H9 (cell line): Measurements from ENCODE around the gene TNFRSF4. TPM values are rescaled to one million over a fixed set of nuclear protein-coding genes. Genes with fewer than 3 reads are reported as not detected.

ENCODE experiments used
- DNase-seq: peaks from one replicate; pipeline ENCODE4 v3.0.0-alpha.2; 2017
- H2AFZ ChIP-seq: one replicate; pipeline ENCODE4 v1.6.1; 2013; ENCODE audit warnings: mild to moderate bottlenecking, low read length, control low read depth, moderate library complexity
- H2AK5ac ChIP-seq: 2 replicates; pipeline ENCODE4 v1.6.1; 2013; ENCODE audit warnings: low read length, control low read depth, mixed read lengths; ENCODE audit not compliant: insufficient read length
- H2BK120ac ChIP-seq: one replicate; pipeline ENCODE4 v1.6.1; 2013; ENCODE audit warnings: low read depth, mild to moderate bottlenecking, low read length, control low read depth, inconsistent platforms; ENCODE audit not compliant: poor library complexity, severe bottlenecking
- H2BK12ac ChIP-seq: 2 replicates; pipeline ENCODE4 v1.6.1; 2013; ENCODE audit warnings: low read length, control low read depth, mixed read lengths, low read depth; ENCODE audit not compliant: insufficient read length
- H2BK15ac ChIP-seq: 2 replicates; pipeline ENCODE4 v1.6.1; 2013; ENCODE audit warnings: low read depth, low read length, control low read depth
- H2BK20ac ChIP-seq: one replicate; pipeline ENCODE4 v1.6.1; 2013; ENCODE audit warnings: low read depth, mild to moderate bottlenecking, low read length, control low read depth, inconsistent platforms; ENCODE audit not compliant: poor library complexity, severe bottlenecking
- H2BK5ac ChIP-seq: 2 replicates; pipeline ENCODE4 v1.6.1; 2013; ENCODE audit warnings: low read length, control low read depth, mixed read lengths; ENCODE audit not compliant: insufficient read length
- H3K14ac ChIP-seq: 2 replicates; pipeline ENCODE4 v1.6.1; 2013; ENCODE audit warnings: low read length, control low read depth; ENCODE audit not compliant: insufficient read depth
- H3K18ac ChIP-seq: 2 replicates; pipeline ENCODE4 v1.6.1; 2013; ENCODE audit warnings: low read depth, mild to moderate bottlenecking, mixed read lengths, low read length, control low read depth; ENCODE audit not compliant: insufficient read length
- H3K23ac ChIP-seq: 2 replicates; pipeline ENCODE4 v1.6.1; 2013; ENCODE audit warnings: low read length, control low read depth, mixed read lengths, low read depth; ENCODE audit not compliant: insufficient read length
- H3K23me2 ChIP-seq: 2 replicates; pipeline ENCODE4 v1.6.1; 2013; ENCODE audit warnings: low read depth, mild to moderate bottlenecking, mixed read lengths, low read length, control low read depth; ENCODE audit not compliant: insufficient read length, poor library complexity, severe bottlenecking
- H3K27ac ChIP-seq: 2 replicates; pipeline ENCODE4 v1.5.1; 2013; ENCODE audit warnings: low read length, control low read depth, mixed read lengths, low read depth; ENCODE audit not compliant: insufficient read length
- H3K27me3 ChIP-seq: 2 replicates; pipeline ENCODE4 v1.6.1; 2013; ENCODE audit warnings: low read length, control low read depth, inconsistent platforms; ENCODE audit not compliant: insufficient read depth
- H3K4ac ChIP-seq: 2 replicates; pipeline ENCODE4 v1.6.1; 2013; ENCODE audit warnings: low read depth, mild to moderate bottlenecking, control low read depth, inconsistent platforms, low read length, moderate library complexity
- H3K4me1 ChIP-seq: 2 replicates; pipeline ENCODE4 v1.6.1; 2013; ENCODE audit warnings: low read length, control low read depth, inconsistent platforms; ENCODE audit not compliant: insufficient read depth
- H3K4me2 ChIP-seq: 2 replicates; pipeline ENCODE4 v1.6.1; 2013; ENCODE audit warnings: low read length, control low read depth, mixed read lengths; ENCODE audit not compliant: insufficient read length, insufficient read depth
- H3K56ac ChIP-seq: 2 replicates; pipeline ENCODE4 v1.6.1; 2013; ENCODE audit warnings: low read depth, mild to moderate bottlenecking, mixed read lengths, low read length, control low read depth; ENCODE audit not compliant: insufficient read length
- H3K79me1 ChIP-seq: 2 replicates; pipeline ENCODE4 v1.6.1; 2013; ENCODE audit warnings: low read depth, mild to moderate bottlenecking, moderate library complexity, low read length, control low read depth, inconsistent platforms; ENCODE audit not compliant: insufficient read depth, poor library complexity, severe bottlenecking
- H3K79me2 ChIP-seq: 2 replicates; pipeline ENCODE4 v1.6.1; 2013; ENCODE audit warnings: low read length, control low read depth, inconsistent platforms; ENCODE audit not compliant: insufficient read depth
- H3K9ac ChIP-seq: 2 replicates; pipeline ENCODE4 v1.6.1; 2013; ENCODE audit warnings: low read length, control low read depth, mixed read lengths; ENCODE audit not compliant: insufficient read length; ENCODE audit errors: extremely low read depth
- H3K9me3 ChIP-seq: one replicate; pipeline ENCODE4 v1.6.1; 2013; ENCODE audit warnings: low read depth, low read length, inconsistent platforms; ENCODE audit not compliant: control insufficient read depth
- H3T11ph ChIP-seq: one replicate; pipeline ENCODE4 v1.6.1; 2013; ENCODE audit warnings: mild to moderate bottlenecking, low read length, control low read depth, inconsistent platforms
- H4K20me1 ChIP-seq: one replicate; pipeline ENCODE4 v1.6.1; 2013; ENCODE audit not compliant: control insufficient read depth, insufficient read length, insufficient read depth
- H4K5ac ChIP-seq: 2 replicates; pipeline ENCODE4 v1.6.1; 2013; ENCODE audit warnings: low read depth, mild to moderate bottlenecking, mixed read lengths, low read length, control low read depth; ENCODE audit not compliant: insufficient read length
- H4K8ac ChIP-seq: replicated peaks from 2 replicates; pipeline ENCODE4 v1.6.1; 2013; ENCODE audit warnings: low read length, control low read depth, mixed read lengths, low read depth; ENCODE audit not compliant: insufficient read length
- H4K91ac ChIP-seq: 2 replicates; pipeline ENCODE4 v1.6.1; 2013; ENCODE audit warnings: low read depth, mild to moderate bottlenecking, moderate library complexity, mixed read lengths, low read length, control low read depth; ENCODE audit not compliant: insufficient read length
- H3K27ac Mint-ChIP-seq, 3 experiments: 2 replicates in 2 of 3; 3 replicates in 1 of 3; pipeline ENCODE4 v1.8.0; 2020 to 2021; ENCODE audit warnings: mixed read lengths in 3 of 3, mild to moderate bottlenecking in 1 of 3, moderate library complexity in 1 of 3
- H3K27me3 Mint-ChIP-seq: 2 replicates; pipeline ENCODE4 v1.8.0; 2021; ENCODE audit warnings: low read depth, mild to moderate bottlenecking, moderate library complexity, mixed read lengths
- H3K36me3 Mint-ChIP-seq, 3 experiments: 2 replicates in 2 of 3; 3 replicates in 1 of 3; pipeline ENCODE4 v1.8.0; 2020 to 2021; ENCODE audit warnings: low read depth in 3 of 3, mixed read lengths in 3 of 3; ENCODE audit not compliant: insufficient read depth in 1 of 3
- H3K4me1 Mint-ChIP-seq, 2 experiments: 2 replicates each; pipeline ENCODE4 v1.8.0; 2020; ENCODE audit warnings: mixed read lengths in 2 of 2
- H3K4me3 Mint-ChIP-seq, 2 experiments: 2 replicates in 1 of 2; 3 replicates in 1 of 2; pipeline ENCODE4 v1.8.0; 2020 to 2021; ENCODE audit warnings: mild to moderate bottlenecking in 2 of 2, mixed read lengths in 2 of 2, moderate library complexity in 1 of 2
- H3K9me3 Mint-ChIP-seq, 2 experiments: 2 replicates in 1 of 2; 3 replicates in 1 of 2; pipeline ENCODE4 v1.8.0; 2020; ENCODE audit warnings: mild to moderate bottlenecking in 2 of 2, mixed read lengths in 2 of 2, moderate library complexity in 1 of 2
- CTCF ChIP-seq: fragments of 200-600 bp; sonication (generic); conservative IDR thresholded peaks from 3 replicates; pipeline ENCODE4 v1.8.0; 2021; ENCODE audit warnings: antibody characterized with exemption, mild to moderate bottlenecking
- WGBS: extraction: QIAGEN DNeasy Blood & Tissue Kit; methylation state at CpG from one replicate; pipeline ENCODE4 v1.1.7; 2013; ENCODE audit warnings: missing lambda C conversion rate, low lambda C conversion rate, mixed read lengths; ENCODE audit not compliant: insufficient read length; ENCODE audit errors: extremely low coverage; 5-methylcytosine and 5-hydroxymethylcytosine counted together
- total RNA-seq: library from RNA; stranded (reverse); gene quantifications from 2 replicates; pipeline ENCODE4 v1.2.1, GENCODE V29; 2021

The TNFRSF4 gene
- total RNA-seq, 1 experiment from 2014 or later = 0.24 TPM

GRCh38 chr1:1197188-1197500 is 16.8 kb downstream of the TNFRSF4 start:
- Mint-ChIP-seq H3K9me3 (peaks cover 18 to 28% of the 10 kb centered on the region in 2 experiments), H3K4me1 (peaks cover 3 to 4% of the 10 kb centered on the region in 2 experiments; a peak in 3 of 4 replicates), H3K27me3 (peaks cover 34% of the 10 kb centered on the region), H3K4me3 (no peak overlapping the region), H3K27ac (no peak overlapping the region), H3K36me3 (peaks cover 0 to 2% (median under 1%) of the 10 kb centered on the region in 3 experiments; a peak in 4 of 7 replicates)
- no peaks in the 10 kb centered on the region for H3K79me2 ChIP-seq
- no peak overlapping the region for H3K18ac ChIP-seq
- H3K27me3 ChIP-seq = no peaks in the 10 kb centered on the region
- H2AK5ac ChIP-seq = no peak overlapping the region
- no peak overlapping the region for H2BK20ac ChIP-seq
- no peak overlapping the region for H3K4ac ChIP-seq
- no peak overlapping the region for H2BK5ac ChIP-seq
- no peaks in the 10 kb centered on the region for H3K79me1 ChIP-seq
- TF ChIP-seq CTCF = no peak
- H4K91ac ChIP-seq = no peak overlapping the region
- H3K9me3 ChIP-seq = peaks cover 6% of the 10 kb centered on the region
- no peak overlapping the region for H3T11ph ChIP-seq
- H4K5ac ChIP-seq = no peak overlapping the region
- no peak overlapping the region for H3K14ac ChIP-seq
- H3K9ac ChIP-seq = no peak overlapping the region
- H4K20me1 ChIP-seq = no peaks in the 10 kb centered on the region
- H2BK15ac ChIP-seq = no peak overlapping the region
- WGBS = no CpG with 5 or more reads among the region's 8 CpGs
- no peaks in the 10 kb centered on the region for H3K4me1 ChIP-seq
- H2AFZ ChIP-seq = no peak overlapping the region
- H2BK120ac ChIP-seq = no peak overlapping the region
- H3K56ac ChIP-seq = no peak overlapping the region
- no peak overlapping the region for H3K23ac ChIP-seq
- no peak overlapping the region for H4K8ac ChIP-seq
- H3K27ac ChIP-seq = no peak overlapping the region
- H2BK12ac ChIP-seq = no peak overlapping the region
- H3K23me2 ChIP-seq = no peaks in the 10 kb centered on the region
- H3K4me2 ChIP-seq = no peak overlapping the region
- peak; percentile 25 for DNase-seq
